ENCODE data around the gene CARD11.
A peak's percentile ranks its signal among the peaks of the same experiment; 100 is the strongest.
"Not testable (repeated sequence)": the region's sequence is repeated elsewhere in the genome, so short reads cannot be mapped to it uniquely, and the experiment has no call there.

CARD11 gene

DNA sequence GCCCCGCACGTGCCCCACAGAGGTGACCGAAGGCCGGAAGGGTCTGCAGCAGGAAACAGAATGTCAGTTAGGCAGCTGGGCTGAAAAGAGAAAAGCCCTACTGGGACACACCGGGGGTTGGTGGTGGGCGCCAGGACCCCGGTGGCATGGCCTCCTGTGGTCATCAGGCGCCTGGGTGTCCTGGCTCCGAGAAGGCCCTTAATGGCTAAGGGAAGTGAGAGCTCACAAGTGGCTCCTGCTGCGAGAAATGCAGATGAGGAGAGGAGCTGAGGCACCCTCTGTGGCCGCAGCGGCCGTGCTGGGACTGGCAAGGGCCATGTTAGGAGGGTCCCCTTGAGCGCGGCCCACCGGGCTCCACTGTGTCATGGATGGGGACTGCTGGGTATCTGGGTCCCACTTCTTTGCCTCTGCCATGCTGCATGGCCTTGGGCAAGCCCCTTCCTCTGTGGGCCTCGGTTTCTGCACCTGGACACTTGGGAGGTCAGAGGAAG, 120.3 kb downstream of the CARD11 start:
- no peak overlapping the region for H3K4me3 Mint-ChIP-seq
- peaks cover 13% of the 10 kb centered on the region for H3K36me3 Mint-ChIP-seq
- H3K9me3 Mint-ChIP-seq (ENCODE audit: low read depth) = peaks cover 3% of the 10 kb centered on the region
- H3K27me3 Mint-ChIP-seq = no peaks in the 10 kb centered on the region
- H3K4me1 Mint-ChIP-seq (ENCODE audit: low read depth) = no peaks in the 10 kb centered on the region
- H3K27ac Mint-ChIP-seq = no peak overlapping the region

DNA sequence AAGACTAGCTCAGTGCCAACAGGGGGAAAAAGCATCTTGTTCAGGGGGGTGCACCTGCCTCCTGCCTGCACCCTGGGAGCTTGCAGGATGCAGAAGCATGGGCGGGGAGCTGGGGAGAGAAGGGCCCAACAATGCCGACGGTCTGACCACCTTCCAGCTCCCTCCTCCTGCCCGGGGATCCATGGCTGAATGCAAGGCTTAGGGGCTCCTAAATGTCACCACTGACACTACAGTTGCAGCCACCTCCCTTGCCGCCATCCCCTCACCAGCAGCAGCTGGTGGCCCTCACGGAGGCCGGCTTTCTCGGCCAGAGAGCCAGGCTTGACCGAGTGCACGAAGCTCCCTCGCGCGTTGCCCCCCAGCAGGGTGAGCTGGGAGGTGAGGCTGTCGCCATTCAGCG, 120.8 kb downstream of the CARD11 start:
- Mint-ChIP-seq H3K4me1 (ENCODE audit: low read depth) (no peaks in the 10 kb centered on the region), H3K36me3 (peaks cover 13% of the 10 kb centered on the region), H3K27me3 (no peaks in the 10 kb centered on the region), H3K9me3 (ENCODE audit: low read depth) (peaks cover 3% of the 10 kb centered on the region), H3K27ac (no peak overlapping the region), H3K4me3 (no peak overlapping the region)

GRCh38 chr7:2922348-2922691, 121.3 kb downstream of the CARD11 start:
- Mint-ChIP-seq H3K27ac (no peak overlapping the region), H3K4me3 (no peak overlapping the region), H3K9me3 (ENCODE audit: low read depth) (peaks cover 3% of the 10 kb centered on the region), H3K36me3 (peaks cover 13% of the 10 kb centered on the region), H3K27me3 (no peaks in the 10 kb centered on the region), H3K4me1 (ENCODE audit: low read depth) (no peaks in the 10 kb centered on the region)

DNA sequence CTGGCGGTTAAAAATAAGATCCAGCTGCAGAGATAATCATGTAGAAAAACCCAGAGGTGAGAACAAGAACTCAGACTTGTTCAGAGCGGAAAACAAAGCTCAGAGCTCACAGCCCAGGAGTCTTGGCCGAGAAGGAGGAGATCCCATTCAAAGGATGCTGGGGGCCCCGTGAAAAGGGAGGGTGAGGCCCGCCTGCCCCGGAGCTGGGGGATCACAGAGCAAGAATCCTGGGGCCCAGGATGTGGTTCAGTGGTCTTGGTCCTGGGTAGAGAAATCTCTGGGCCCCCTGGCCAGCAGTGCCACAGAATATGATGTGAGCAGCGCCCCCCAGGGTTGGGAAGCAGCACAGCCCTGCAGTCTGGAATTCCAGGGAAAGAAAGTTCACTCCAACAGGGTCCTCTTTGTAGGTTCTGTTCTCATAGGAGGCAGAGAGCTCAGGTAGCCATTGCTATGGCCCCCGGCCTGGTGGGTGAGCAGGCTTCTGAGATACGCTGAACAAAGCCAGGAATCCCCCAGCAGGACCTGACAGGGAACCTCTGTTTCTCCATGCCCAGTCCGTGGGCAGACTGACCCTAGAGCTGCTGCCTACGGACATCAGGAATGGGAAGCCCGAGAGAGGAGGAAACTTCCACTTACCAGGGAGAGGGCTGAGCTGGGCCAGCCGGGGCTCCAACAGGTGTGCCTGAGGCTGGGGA, 121.9 kb downstream of the CARD11 start:
- Mint-ChIP-seq H3K36me3 (peaks cover 15% of the 10 kb centered on the region), H3K27ac (no peak overlapping the region)

DNA sequence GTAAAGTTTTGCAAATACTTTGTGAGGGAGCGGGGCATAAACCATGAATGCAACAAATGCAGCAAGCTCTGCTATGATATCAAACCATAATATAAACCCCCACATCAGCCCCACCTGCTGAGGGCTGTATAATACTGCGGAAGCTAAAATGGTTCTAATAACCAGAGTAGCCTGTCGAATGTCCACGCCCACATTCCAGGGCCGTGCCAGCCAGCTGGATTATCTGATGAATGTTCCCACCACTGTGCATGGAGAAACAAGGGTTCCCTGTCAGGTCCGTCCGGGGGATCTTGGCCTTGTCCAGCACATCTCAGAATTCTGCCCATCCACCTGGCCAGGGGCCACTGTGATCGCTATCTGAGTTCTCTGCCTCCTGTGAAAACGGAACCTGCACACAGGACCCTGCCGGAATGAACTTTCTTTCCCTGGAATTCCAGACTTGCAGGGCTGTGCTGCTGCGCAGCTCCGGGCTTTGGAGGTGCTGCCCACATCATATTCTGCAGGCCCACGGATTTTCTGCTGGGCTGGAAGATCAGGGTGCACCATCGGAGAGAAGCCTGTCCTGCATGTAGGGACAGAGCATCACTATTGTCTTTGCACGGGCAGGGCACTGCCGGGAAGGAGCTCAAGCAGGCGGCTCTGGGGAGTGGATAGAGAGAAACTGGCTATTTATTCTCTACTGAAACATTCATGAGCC, 122.6 kb downstream of the CARD11 start:
- H3K4me1 Mint-ChIP-seq (ENCODE audit: low read depth) = no peaks in the 10 kb centered on the region
- H3K27me3 Mint-ChIP-seq = no peaks in the 10 kb centered on the region
- H3K4me3 Mint-ChIP-seq = no peak overlapping the region
- peaks cover 15% of the 10 kb centered on the region for H3K36me3 Mint-ChIP-seq
- H3K27ac Mint-ChIP-seq = no peak overlapping the region
- H3K9me3 Mint-ChIP-seq (ENCODE audit: low read depth) = peaks cover 3% of the 10 kb centered on the region

More for the DNA sequence above, 121.9 kb downstream of the CARD11 start:
- Mint-ChIP-seq H3K9me3 (ENCODE audit: low read depth) (peaks cover 3% of the 10 kb centered on the region), H3K4me1 (ENCODE audit: low read depth) (no peaks in the 10 kb centered on the region), H3K27me3 (no peaks in the 10 kb centered on the region), H3K4me3 (no peak overlapping the region)

GRCh38 chr7:2920480-2920879, 123.2 kb downstream of the CARD11 start:
- not testable (repeated sequence) for H3K4me1 Mint-ChIP-seq (ENCODE audit: low read depth); H3K9me3 Mint-ChIP-seq (ENCODE audit: low read depth); H3K27me3 Mint-ChIP-seq; H3K27ac Mint-ChIP-seq; H3K4me3 Mint-ChIP-seq
- H3K36me3 Mint-ChIP-seq = peaks cover 15% of the 10 kb centered on the region

- Mint-ChIP-seq H3K27me3 (no peaks in the 10 kb centered on the region), H3K4me3 (no peak overlapping the region), H3K9me3 (ENCODE audit: low read depth) (peaks cover 3% of the 10 kb centered on the region), H3K36me3 (peaks cover 15% of the 10 kb centered on the region), H3K27ac (no peak overlapping the region), H3K4me1 (ENCODE audit: low read depth) (no peaks in the 10 kb centered on the region)
Measured at GRCh38 chr7:2920041-2920440, 123.6 kb downstream of the CARD11 start.

DNA sequence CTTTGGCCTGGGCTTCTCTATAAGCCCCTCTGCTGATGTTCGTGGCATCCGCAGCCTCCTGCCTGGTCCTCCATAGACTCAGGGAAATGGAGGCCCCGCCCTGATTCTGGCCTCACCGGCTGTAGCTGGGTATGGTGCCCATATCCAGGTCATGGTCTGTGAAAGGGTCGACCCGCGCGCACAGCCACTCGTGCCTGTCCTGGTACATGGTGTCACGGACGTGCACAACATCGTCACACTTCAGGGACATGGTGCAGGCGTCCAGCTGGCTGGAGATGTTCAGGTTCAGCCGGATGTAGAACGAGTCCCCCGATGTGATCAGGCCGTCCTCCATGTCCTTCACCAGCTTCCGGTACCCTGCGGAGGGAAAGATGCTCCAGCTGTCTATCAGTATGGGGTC, 124.4 kb downstream of the CARD11 start:
- no peaks in the 10 kb centered on the region for H3K27me3 Mint-ChIP-seq
- H3K36me3 Mint-ChIP-seq = peaks cover 15% of the 10 kb centered on the region
- peaks cover 3% of the 10 kb centered on the region for H3K9me3 Mint-ChIP-seq (ENCODE audit: low read depth)
- no peak overlapping the region for H3K27ac Mint-ChIP-seq
- no peaks in the 10 kb centered on the region for H3K4me1 Mint-ChIP-seq (ENCODE audit: low read depth)
- H3K4me3 Mint-ChIP-seq = no peak overlapping the region

DNA sequence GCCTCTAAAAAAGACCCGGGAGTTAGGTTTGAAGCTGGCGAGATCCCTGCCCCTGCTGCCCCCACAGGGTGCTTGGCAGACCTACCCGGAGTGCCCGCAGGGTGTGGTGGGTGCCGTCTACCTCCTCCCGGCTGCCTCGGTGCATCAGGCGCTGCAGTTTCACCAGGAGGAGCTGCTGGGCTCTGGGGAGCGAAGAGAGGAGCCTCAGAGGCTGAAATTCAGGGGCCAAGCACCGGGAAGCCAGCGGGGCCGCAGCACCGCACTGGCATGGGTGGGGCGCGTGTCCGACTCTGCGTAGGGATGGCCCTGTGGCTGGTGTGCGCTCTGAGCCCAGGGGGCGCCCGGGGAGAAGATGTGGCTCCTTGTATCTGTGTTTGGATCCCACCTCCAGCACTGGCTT, 125.3 kb downstream of the CARD11 start:
- H3K4me3 Mint-ChIP-seq = no peak overlapping the region
- no peak overlapping the region for H3K27ac Mint-ChIP-seq
- peaks cover 3% of the 10 kb centered on the region for H3K9me3 Mint-ChIP-seq (ENCODE audit: low read depth)
- H3K27me3 Mint-ChIP-seq = no peaks in the 10 kb centered on the region
- H3K4me1 Mint-ChIP-seq (ENCODE audit: low read depth) = no peaks in the 10 kb centered on the region
- H3K36me3 Mint-ChIP-seq = peaks cover 15% of the 10 kb centered on the region

GRCh38 chr7:2915023-2915422, 128.6 kb downstream of the CARD11 start:
- no peak overlapping the region for H3K4me3 Mint-ChIP-seq
- no peaks in the 10 kb centered on the region for H3K9me3 Mint-ChIP-seq (ENCODE audit: low read depth)
- H3K36me3 Mint-ChIP-seq = peaks cover 7% of the 10 kb centered on the region
- no peaks in the 10 kb centered on the region for H3K27me3 Mint-ChIP-seq
- H3K4me1 Mint-ChIP-seq (ENCODE audit: low read depth) = no peaks in the 10 kb centered on the region
- H3K27ac Mint-ChIP-seq = no peak overlapping the region

- Mint-ChIP-seq H3K27ac (no peak overlapping the region), H3K27me3 (no peaks in the 10 kb centered on the region), H3K9me3 (ENCODE audit: low read depth) (no peaks in the 10 kb centered on the region), H3K4me1 (ENCODE audit: low read depth) (no peaks in the 10 kb centered on the region), H3K36me3 (peaks cover 3% of the 10 kb centered on the region), H3K4me3 (no peak overlapping the region)
Measured at GRCh38 chr7:2913760-2914387, 129.8 kb downstream of the CARD11 start.

DNA sequence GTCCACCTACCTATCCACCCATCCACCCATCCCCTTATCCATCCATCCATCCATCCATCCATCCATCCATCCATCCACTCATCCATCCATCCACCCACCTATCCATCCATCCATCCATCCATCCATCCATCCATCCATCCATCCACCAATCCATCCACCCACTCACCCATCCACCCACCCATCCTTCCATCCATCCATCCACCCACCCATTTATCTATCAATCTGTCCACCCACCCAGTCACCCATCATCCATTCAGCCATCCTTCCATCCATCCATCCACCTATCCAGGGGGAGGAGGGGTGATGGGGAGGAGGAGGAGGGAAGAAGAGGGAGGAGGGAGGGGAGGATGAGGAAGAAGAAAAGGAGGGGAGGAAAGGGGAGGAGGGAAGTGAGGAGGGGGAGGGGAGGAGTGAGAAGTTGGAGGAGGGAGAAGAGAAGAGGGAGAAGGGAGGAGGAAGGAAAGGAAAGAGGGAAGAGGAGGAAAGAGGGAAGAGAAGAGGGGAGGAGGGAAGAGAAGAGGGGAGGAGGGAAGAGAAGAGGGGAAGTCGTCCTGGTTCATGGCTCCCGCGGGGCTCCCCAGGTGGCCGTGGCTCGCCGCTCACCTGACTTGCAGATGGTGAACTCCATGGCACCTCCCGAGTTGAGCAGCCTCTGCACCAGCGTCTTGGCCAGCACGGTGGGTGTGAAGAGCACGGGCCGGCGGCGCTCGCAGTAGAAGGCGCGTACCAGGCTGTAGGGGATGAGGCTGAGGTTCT, 130.8 kb downstream of the CARD11 start:
- no peaks in the 10 kb centered on the region for H3K9me3 Mint-ChIP-seq (ENCODE audit: low read depth)
- H3K4me1 Mint-ChIP-seq (ENCODE audit: low read depth) = no peaks in the 10 kb centered on the region
- no peaks in the 10 kb centered on the region for H3K27me3 Mint-ChIP-seq
- H3K27ac Mint-ChIP-seq = no peak overlapping the region
- no peak overlapping the region for H3K4me3 Mint-ChIP-seq
- peaks cover 4% of the 10 kb centered on the region for H3K36me3 Mint-ChIP-seq

GRCh38 chr7:2911466-2911865, 132.2 kb downstream of the CARD11 start:
- Mint-ChIP-seq H3K27me3 (no peaks in the 10 kb centered on the region), H3K9me3 (ENCODE audit: low read depth) (no peaks in the 10 kb centered on the region), H3K4me3 (no peak overlapping the region), H3K36me3 (peaks cover 5% of the 10 kb centered on the region), H3K4me1 (ENCODE audit: low read depth) (no peaks in the 10 kb centered on the region), H3K27ac (peak overlapping the region; percentile 46)

DNA sequence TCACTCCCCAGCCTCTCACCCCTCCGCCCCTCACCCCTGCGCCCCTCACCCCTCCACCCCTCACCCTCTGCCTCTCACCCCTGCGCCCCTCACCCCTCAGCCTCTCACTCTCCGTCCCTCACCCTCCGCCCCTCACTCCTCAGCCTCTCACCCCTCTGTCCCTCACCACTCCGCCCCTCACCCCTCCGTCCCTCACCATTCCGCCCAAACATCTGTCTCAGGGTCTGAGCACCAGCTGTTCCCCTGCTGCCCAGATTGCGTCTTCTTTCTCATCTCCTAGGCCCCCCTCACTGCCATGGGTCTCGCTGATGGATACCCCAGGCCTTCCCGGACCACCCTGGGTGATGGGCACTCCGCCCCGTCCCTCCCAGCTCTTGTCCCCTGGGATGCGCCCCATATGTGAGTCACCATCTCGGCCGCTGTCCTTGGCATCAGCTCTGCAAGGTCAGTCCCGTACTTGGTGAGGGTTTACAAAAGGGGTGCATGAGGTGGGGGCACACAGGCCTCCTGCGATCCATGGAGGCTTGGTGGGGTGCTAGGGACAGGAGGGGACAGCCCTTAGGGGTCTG, 134.1 kb downstream of the CARD11 start:
- Mint-ChIP-seq H3K4me3 (no peak overlapping the region), H3K27ac (no peak overlapping the region), H3K9me3 (ENCODE audit: low read depth) (no peaks in the 10 kb centered on the region), H3K27me3 (no peaks in the 10 kb centered on the region), H3K4me1 (ENCODE audit: low read depth) (no peaks in the 10 kb centered on the region), H3K36me3 (peaks cover 15% of the 10 kb centered on the region)

DNA sequence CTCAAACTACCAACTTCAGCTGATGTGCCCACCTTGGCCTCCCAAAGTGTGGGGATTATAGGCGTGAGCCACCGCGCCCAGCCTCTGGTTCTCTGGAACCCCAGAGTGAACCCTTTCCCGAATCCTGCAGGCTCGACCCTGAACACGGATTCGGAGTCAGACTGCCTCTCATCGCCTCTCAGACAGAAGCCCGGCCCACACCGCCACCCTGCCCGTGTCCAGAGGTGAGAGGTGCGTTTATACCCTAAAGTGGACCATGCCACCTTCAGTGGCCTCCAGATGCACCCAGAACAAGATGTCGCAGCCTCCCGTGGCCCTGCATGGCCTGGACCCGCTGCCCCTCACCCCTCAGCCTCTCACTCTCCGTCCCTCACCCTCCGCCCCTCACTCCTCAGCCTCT, 134.6 kb downstream of the CARD11 start:
- Mint-ChIP-seq H3K9me3 (ENCODE audit: low read depth) (no peaks in the 10 kb centered on the region), H3K4me1 (ENCODE audit: low read depth) (no peaks in the 10 kb centered on the region), H3K27ac (no peak overlapping the region), H3K27me3 (no peaks in the 10 kb centered on the region), H3K4me3 (no peak overlapping the region), H3K36me3 (peaks cover 15% of the 10 kb centered on the region)
